C4-2B (cell line): Measurements from ENCODE around the gene ACP7.

Experiments
- CTCF ChIP-seq: fragments of 450-650 bp; conservative IDR thresholded peaks from 2 replicates; pipeline ENCODE4 v1.5.1; 2017; ENCODE audit warnings: mild to moderate bottlenecking
- ZFX ChIP-seq: fragments of 450-650 bp; IDR thresholded peaks from 2 replicates; pipeline ENCODE4 v1.6.1; 2017

GRCh38 chr19:39060171-39060570, 24.0 kb upstream of the ACP7 start:
- TF ChIP-seq CTCF (no peak), ZFX (no peak)
